NOMO-1 treated with dmso at 0.1 percent for 144 hours (cell line): ENCODE measurements around the gene ATP1B1.
A peak's percentile ranks its signal among the peaks of the same experiment; 100 is the strongest.

Experiments
- DNase-seq: peaks from one replicate; lab custom pipeline; 2025; ENCODE audit not compliant: unreplicated experiment; lab: John Stamatoyannopoulos, UW

ATP1B1 gene

GRCh38 chr1:169094897-169095569, 11.5 kb upstream of the ATP1B1 start:
- no peak for DNase-seq

DNA sequence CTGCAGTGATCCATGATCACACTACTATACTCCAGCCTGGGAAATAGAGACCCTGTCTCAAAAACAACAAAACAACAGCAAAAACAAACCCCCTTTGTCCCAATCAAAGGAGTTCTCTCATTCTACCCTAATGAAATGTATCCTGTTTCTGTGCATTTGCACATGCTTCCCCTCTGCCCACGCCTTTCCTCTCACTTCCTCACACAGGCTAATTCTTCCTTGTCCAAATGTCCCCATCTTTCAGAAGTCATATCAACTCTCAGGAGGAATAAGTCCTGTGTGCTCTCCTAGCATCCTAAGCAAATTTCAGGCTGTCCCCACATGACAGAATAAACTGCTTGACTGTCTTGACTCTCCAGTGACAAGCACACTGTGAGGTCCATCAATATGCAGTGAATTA, 8.1 kb upstream of the ATP1B1 start:
- DNase-seq: no peak

DNA sequence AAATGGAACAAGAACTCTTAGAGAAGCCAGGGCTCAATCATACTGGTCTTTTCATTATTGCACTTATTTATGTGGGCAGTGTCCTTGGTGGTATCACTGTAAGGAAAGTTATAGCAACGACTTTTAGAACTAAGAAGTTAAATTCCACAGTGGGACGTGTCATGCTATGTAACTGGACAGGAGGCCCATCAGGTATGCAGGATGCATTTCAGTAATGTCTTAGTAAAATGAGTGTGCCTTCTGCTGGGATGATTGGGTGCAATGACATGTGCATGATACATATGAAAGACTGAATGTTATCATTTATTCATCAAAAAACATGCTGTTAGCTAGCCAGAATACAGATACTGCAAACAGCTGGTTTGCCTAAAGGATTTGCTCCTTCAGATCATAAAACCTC, 6.9 kb upstream of the ATP1B1 start:
- no peak for DNase-seq

DNA sequence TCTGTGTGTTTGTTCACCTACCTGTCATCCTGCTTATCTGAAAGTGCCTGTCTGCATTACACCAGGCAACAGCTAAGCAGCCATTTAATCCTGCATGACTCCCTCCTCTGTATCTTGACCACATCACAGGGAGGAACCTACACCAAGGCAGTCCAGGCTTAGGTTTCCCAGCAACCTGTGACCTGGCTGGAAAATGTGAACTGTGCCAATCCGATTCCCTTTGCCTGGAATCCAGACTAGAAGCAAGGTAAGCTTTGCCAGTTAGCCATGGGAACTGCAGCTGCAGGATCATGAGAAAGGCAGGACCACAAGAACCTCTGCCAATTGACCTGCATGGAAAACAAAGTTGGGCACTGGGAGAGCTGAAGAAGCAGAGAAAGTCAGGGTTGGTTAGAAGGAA, 6.3 kb upstream of the ATP1B1 start:
- no peak for DNase-seq

DNA sequence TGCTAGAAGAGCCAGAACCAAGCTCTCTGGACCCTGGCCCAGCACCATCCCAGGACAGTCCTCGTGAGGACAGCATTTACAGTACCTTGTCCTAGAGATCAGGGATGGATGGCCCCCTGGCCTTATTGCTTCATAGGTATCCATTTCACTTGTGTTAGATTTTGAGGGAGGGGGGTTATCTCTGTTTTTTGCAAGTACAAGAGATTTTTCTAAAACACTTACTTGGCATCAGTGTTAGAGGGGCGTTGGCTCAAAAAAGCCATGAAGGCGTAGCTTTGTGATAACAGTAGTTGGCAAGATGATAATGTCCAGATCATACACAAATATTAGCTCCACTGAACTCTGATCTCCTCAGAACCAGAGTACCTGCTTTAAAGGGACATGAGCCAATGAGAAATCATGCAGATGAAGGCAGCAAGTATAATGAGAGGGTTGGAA, 5.8 kb upstream of the ATP1B1 start:
- DNase-seq: no peak

GRCh38 chr1:169102567-169102966, 3.9 kb upstream of the ATP1B1 start:
- no peak for DNase-seq

DNA sequence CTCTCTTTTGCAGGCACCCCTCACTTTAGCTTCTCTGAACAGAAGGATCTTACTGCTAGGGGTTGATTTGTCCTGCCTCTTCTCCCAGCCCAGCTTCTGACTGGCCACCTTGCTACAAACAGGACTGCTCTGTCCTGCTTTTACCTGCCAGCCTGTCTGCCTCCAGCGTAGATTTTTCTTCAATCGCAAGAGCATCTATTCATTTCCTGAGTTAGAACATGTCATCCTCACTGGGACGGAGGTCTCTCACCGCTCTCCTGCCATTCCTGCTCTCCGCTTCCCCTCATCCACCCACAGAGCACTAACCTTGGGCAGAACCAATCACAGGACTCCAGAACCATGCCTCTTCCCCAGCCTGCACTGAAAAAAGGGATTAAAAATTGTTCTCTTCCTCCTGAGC, 3.5 kb upstream of the ATP1B1 start:
- DNase-seq: no peak

- DNase-seq: no peak
Observed at GRCh38 chr1:169103480-169103893, 3.0 kb upstream of the ATP1B1 start.

DNA sequence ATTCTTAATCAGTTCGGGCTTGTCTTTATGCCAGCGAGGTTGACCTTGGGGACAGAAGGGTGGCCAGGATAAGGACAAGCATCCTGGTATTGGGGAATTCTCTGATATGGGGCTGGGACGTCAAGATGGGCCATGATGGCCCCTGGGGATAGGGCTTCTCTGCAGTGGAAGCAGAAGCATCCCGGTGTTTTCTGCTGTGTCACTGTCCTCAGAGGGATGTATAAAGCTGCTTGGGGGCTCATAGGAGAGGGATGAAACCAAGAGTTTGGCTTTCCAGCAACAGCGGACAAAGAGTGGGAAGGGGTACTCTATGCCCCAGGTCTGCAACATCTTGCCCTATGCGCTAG, 1.4 kb upstream of the ATP1B1 start:
- DNase-seq: no peak

DNA sequence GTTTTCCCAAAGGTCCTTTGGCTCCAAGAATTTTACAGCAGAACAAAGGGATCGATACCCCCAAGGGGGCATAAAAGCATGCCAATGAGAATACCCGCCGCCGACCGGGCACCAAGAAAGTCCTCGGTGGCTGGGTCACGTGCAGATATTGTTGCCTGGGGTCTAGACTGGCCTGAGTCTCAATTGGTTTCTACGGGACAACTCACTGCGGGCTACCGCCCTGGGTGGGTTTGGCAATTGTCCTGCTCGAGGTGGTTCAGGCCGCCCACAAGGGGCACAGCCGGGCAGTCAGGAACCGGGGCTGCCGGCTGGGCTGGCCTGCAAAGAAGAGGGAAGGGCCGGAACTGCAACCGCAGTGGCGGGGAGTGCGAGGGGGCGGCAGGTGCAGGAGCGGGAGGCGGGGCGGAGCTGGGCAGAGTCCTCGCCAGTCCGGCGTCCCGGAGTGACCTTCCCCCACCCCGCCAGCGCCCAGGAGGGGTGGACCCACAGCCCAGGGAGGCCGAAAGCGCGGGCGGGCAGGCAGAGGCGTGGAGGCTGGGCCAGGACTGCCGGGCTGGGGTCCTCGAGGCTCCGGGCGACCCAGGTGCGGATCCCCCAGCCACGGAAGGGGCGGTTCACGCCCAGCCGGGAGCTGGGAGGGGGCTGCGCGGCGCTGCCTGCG, 926 bp upstream of the ATP1B1 start:
- DNase-seq: no peak

DNA sequence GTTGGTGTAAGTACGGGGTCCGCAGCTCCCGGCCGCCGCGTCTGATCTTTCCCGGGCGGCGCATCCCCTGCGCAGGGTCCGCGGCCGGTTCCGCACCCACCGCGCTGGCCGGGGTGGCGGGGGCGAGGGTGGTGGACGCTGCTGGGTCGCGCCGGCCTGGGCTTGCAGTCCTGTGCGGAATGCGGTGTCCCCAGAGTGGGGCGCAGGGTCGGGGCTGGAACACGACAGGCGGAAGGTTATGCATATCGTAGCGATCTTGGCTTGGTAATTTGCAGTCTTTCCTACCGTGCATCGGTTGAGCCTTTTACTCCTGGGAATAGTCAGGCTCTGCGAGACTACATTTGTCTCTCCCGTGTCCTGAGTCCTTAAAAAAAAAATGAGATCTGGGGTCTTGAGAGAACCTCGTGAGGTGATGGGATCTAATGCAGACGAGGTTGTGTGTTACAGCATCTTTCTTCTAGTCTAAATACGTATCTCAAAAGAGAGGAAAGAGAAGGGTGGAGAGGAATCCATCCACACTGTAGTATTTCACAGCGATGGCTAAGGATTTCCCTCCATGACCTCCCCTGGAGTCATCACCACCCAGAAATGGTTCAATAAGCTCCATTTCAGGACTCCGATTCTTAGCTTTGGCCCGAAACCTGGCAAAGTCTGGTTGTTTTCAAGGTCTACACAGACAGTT, 572 bp downstream of the ATP1B1 start:
- no peak for DNase-seq

DNA sequence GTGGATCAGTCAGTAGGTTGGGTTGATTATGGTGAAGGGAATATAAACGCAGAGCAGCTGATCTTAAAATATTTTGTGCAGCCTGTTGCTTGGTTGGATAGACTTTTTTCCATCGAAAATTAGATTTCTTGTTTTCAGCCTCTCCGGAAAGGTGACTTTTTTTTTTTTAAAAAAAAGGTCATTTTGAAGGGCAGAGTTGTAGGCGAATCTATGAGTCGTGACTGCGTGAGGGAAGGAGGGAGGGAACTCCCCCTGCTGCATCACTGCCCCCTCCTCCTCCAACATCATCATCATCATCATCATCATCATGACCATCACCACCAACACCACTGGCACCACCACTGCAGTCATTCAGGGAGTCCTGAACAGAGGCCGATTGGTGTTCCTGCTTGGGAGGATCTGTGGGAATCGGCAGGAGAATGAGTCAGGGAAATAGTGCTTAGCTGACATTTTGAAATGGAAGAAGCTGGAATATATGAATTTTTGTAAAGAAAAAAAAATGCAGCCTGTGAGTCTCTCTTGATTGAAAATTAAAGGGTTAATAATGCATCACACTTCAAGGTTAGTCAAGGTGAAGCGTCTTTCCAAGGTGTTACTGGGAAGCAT, 1.2 kb downstream of the ATP1B1 start:
- no peak for DNase-seq

DNA sequence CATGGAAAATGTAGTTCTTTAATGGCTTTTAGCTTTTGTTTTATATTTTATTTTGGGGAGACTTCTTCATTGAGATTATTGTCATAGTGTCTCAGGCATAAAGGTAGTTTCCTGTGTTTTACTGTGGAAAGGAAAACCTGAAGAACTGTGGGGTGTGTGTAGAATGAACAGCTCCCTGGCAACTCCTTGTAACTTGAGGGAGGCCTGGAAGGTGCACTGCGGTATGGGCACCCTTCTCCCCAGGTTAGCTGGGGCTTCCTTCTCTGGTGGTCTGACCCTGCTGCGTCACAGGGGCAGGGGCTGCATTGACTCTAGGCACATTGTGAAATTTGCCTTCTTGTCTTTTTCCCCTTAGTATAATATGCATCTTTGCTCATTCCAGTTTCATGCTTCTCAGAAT, 1.7 kb downstream of the ATP1B1 start:
- DNase-seq: no peak

- DNase-seq: no peak
Observed at GRCh38 chr1:169108863-169109560, 2.5 kb downstream of the ATP1B1 start.

- DNase-seq: no peak
Observed at GRCh38 chr1:169109561-169110134, 3.2 kb downstream of the ATP1B1 start.

- DNase-seq: no peak
Observed at GRCh38 chr1:169110236-169110635, 3.7 kb downstream of the ATP1B1 start.

- DNase-seq: no peak
Observed at GRCh38 chr1:169110689-169111447, 4.4 kb downstream of the ATP1B1 start.

DNA sequence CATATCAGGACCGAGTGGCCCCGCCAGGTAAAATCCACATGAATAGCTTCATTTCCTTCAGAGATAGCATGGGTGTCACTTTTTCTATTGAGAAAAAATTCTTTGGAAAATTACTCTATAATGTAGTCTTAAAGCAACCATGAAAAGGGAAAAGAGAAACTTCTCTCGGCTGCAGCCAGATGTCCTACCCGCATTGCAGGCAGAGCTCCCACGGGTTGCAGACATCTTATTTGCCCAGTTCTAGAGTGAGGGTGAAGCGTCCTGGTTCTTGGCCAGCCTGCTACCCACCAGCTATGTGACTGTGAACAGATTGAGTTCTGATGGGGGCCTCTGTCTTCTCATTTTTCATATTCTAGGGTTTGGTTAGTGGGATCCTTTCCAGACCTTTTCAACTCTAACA, 5.0 kb downstream of the ATP1B1 start:
- DNase-seq: no peak

DNA sequence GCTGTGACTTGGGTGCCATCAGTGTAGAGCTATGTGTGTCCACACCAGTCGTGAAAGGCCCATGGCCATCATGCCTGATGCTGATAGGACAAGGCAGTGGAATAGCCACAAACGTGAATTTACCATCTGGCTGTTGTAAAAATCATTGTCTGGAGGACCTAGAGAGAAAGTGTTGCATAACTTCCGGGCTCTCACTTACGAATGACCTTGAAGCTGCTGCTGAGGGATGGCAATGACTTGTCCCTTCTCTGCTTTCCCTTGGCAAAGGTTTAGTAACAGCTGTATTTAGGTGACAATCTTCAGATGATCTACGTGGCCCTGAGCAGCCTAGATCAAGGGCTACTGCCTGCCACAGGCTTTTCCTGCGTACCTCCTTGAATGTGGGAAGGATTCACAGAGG, 5.8 kb downstream of the ATP1B1 start:
- peak; percentile 63 for DNase-seq

DNA sequence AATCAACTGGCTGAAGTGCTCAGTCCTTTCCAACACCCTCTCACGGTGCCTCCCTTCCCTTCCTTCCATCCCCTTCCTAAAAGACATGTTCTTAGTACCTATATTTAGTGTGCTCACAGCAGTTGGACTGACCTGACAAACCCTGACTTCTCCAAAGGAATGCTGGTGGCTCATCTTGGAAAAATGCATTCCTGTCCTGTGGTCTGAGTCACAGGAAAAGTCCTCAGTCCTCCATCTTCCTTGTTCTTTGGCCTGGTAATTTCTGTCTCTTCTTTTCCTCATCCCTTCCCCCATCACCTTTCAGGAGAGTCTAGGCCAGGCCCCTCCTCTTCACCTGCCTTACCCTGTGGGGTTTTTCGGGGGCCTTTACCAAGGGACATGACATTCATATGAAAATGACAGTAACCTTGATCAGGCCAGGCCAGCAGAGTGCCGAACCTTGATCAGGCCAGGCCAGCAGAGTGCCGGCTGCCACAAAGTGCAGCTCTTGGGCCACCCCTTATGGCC, 7.2 kb downstream of the ATP1B1 start:
- DNase-seq: no peak
